Endothelial cell of umbilical vein (primary cell): Measurements from ENCODE around the gene PTGS2. TPM values are rescaled to one million over a fixed set of nuclear protein-coding genes. Genes with fewer than 3 reads are reported as not detected.

Experiments
- BruUV-seq: library from RNA; stranded (reverse); fragments of 400-500 nt; replicated peaks from 2 replicates; lab custom pipeline; 2021; lab: Mats Ljungman, UMichigan
- CTCF ChIA-PET: fragments of 300-600, 350-600 bp; sonication (Branson Sonifier 250); formaldehyde crosslinking; loops from one replicate; lab custom pipeline; 2021; ENCODE audit warnings: antibody characterized with exemption, inconsistent platforms; lab: Charles Lee
- POLR2A ChIA-PET: fragments of 300-600, 350-600 bp; sonication (Branson Sonifier 250); formaldehyde crosslinking; loops from one replicate; lab custom pipeline; 2021; ENCODE audit warnings: antibody characterized with exemption, inconsistent platforms; lab: Charles Lee
- DNase-seq: peaks from one replicate; pipeline ENCODE4 v3.0.0-alpha.2; 2011; ENCODE audit warnings: low read depth, low spot score
- FAIRE-seq: peaks from 2 replicates; lab custom pipeline; 2011; peaks lifted over from hg19 to GRCh38; lab: Jason Lieb, UNC
- H2AFZ ChIP-seq: 2 replicates; pipeline ENCODE4 v1.6.0; 2012; ENCODE audit warnings: low read depth, low read length, control low read depth, inconsistent platforms
- H3K27ac ChIP-seq: 2 replicates; pipeline ENCODE4 v1.5.1; 2011; ENCODE audit warnings: low read depth, mild to moderate bottlenecking, control low read depth, low read length, moderate library complexity; ENCODE audit not compliant: insufficient read depth
- H3K27me3 ChIP-seq, 2 experiments: 2 replicates each; pipeline versions ENCODE4 v1.6.0 to v1.6.1; 2011; ENCODE audit warnings: low read length in 2 of 2, mixed read lengths in 1 of 2; ENCODE audit not compliant: control insufficient read depth in 2 of 2, insufficient read depth in 2 of 2
- H3K36me3 ChIP-seq, 2 experiments: 2 replicates in 1 of 2; 3 replicates in 1 of 2; pipeline ENCODE4 v1.5.1; 2011; ENCODE audit warnings: low read length in 2 of 2, mild to moderate bottlenecking in 1 of 2, moderate library complexity in 1 of 2; ENCODE audit not compliant: control insufficient read depth in 2 of 2, insufficient read depth in 2 of 2; ENCODE audit errors: extremely low read depth in 1 of 2
- H3K4me1 ChIP-seq: 3 replicates; pipeline ENCODE4 v1.5.1; 2011; ENCODE audit warnings: mild to moderate bottlenecking, low read length; ENCODE audit not compliant: control insufficient read depth, insufficient read depth; ENCODE audit errors: extremely low read depth
- H3K4me2 ChIP-seq: 2 replicates; pipeline ENCODE4 v1.6.1; 2011; ENCODE audit warnings: low read length, control low read depth, mixed read lengths; ENCODE audit not compliant: insufficient read depth
- H3K4me3 ChIP-seq, 3 experiments: fragments of 200-600 bp in 1 of 3; sonication (generic), shearing (Covaris generic) in 1 of 3; replicated peaks in 1 of 3; 2 replicates each; pipeline ENCODE4 v1.5.1; 2011 to 2016; ENCODE audit warnings: control low read depth in 3 of 3, low read length in 3 of 3, mild to moderate bottlenecking in 2 of 3, inconsistent platforms in 1 of 3, low read depth in 1 of 3, moderate library complexity in 1 of 3; ENCODE audit not compliant: insufficient read depth in 1 of 3
- H3K79me2 ChIP-seq: 2 replicates; pipeline ENCODE4 v1.6.0; 2012; ENCODE audit warnings: low read length, inconsistent platforms; ENCODE audit not compliant: control insufficient read depth, insufficient read depth
- H3K9ac ChIP-seq: replicated peaks from 2 replicates; pipeline ENCODE3; 2011; ENCODE audit warnings: low read length, control low read depth; ENCODE audit not compliant: insufficient read depth; ENCODE audit errors: extremely low read depth
- H3K9me1 ChIP-seq: replicated peaks from 3 replicates; pipeline ENCODE4 v1.6.0; 2011; ENCODE audit warnings: mild to moderate bottlenecking, low read length; ENCODE audit not compliant: control insufficient read depth, insufficient read depth; ENCODE audit errors: extremely low read depth
- H3K9me3 ChIP-seq: replicated peaks from 2 replicates; pipeline ENCODE4 v1.5.1; 2012; ENCODE audit warnings: low read length, inconsistent platforms; ENCODE audit not compliant: control insufficient read depth, insufficient read depth
- H4K20me1 ChIP-seq: replicated peaks from 2 replicates; pipeline ENCODE3; 2011; ENCODE audit warnings: mild to moderate bottlenecking, low read length; ENCODE audit not compliant: control insufficient read depth, insufficient read depth; ENCODE audit errors: extremely low read depth
- CTCF ChIP-seq, 2 donors: IDR thresholded peaks; 1 replicate in 1 of 2; 2 replicates in 1 of 2; pipeline ENCODE4 v1.5.1; 2011; ENCODE audit warnings: low read length in 2 of 2, mild to moderate bottlenecking in 2 of 2, moderate library complexity in 2 of 2, control low read depth in 1 of 2, inconsistent platforms in 1 of 2, low read depth in 1 of 2; ENCODE audit not compliant: insufficient read depth in 1 of 2; ENCODE audit errors: extremely low read depth in 1 of 2
- FOS ChIP-seq: IDR thresholded peaks from 2 replicates; pipeline ENCODE4 v1.6.1; 2011; ENCODE audit warnings: mild to moderate bottlenecking, low read length, moderate library complexity, borderline replicate concordance; ENCODE audit not compliant: insufficient read depth
- GATA2 ChIP-seq: IDR thresholded peaks from 2 replicates; pipeline ENCODE4 v1.7.0; 2011; ENCODE audit warnings: low read depth, mild to moderate bottlenecking, moderate library complexity, mixed read lengths, low read length; ENCODE audit not compliant: insufficient read length, insufficient read depth
- JUN ChIP-seq: IDR thresholded peaks from 2 replicates; pipeline ENCODE4 v1.6.1; 2011; ENCODE audit warnings: borderline replicate concordance, low read depth; ENCODE audit not compliant: insufficient read length, insufficient read depth
- MAX ChIP-seq: IDR thresholded peaks from 2 replicates; pipeline ENCODE4 v1.6.1; 2011; ENCODE audit not compliant: insufficient read depth, insufficient read length
- MYC ChIP-seq: IDR thresholded peaks from one replicate; pipeline ENCODE4 v1.6.1; 2011; ENCODE audit warnings: mild to moderate bottlenecking, low read depth, low read length
- POLR2AphosphoS5 ChIP-seq: IDR thresholded peaks from 2 replicates; pipeline ENCODE4 v1.6.1; 2012; ENCODE audit warnings: low read depth, mild to moderate bottlenecking, control low read depth, low read length, moderate library complexity; ENCODE audit not compliant: insufficient read depth
- dilution Hi-C: fragments of 300-500 bp; cut with MboI; formaldehyde crosslinking; loops from one replicate; pipeline ENCODE4 v1.15.0; 2019; ENCODE audit warnings: low sequenced_read_pairs; ENCODE audit not compliant: extremely low pct_ligation_motif_present
- intact Hi-C: fragments of 100-400 bp; cut with micrococcal nuclease; formaldehyde crosslinking; loops from one replicate; pipeline ENCODE4 v1.10.0; 2022
- polyA plus RNA-seq, 4 experiments: library from polyadenylated mRNA; depleted of rRNA in 3 of 4; stranded (reverse) in 3 of 4; unstranded in 1 of 4; fragments of >200 nt; gene quantifications; 2 replicates each; pipeline versions ENCODE4 v1.2.1 to v1.2.3, GENCODE V29; 2011 to 2012; ENCODE audit warnings: missing spikeins in 1 of 4
- total RNA-seq: library from RNA; stranded (reverse); gene quantifications from 2 replicates; pipeline ENCODE4 v1.2.3, GENCODE V29; 2021

PTGS2 gene
- total and polyA plus RNA-seq, 2 donors (not counting 3 experiments of a cell fraction or from before 2014, with no cell fraction given) = 21.6 to 84.6 TPM

- ChIA-PET CTCF (interaction anchor here (0.7 kb wide), 1 partner anchor 151 kb away, joined by 3 read pairs; no protein-coding TSS in a partner anchor), POLR2A (no interaction called here)
- no peak overlapping the region for H3K4me3 ChIP-seq
- peak overlapping the region; percentile 5 for H3K27ac ChIP-seq
- peak overlapping the region; percentile 23 for H3K4me2 ChIP-seq
- BruUV-seq = no TSS peak
- peak; percentile 5 for TF ChIP-seq JUN
- TF ChIP-seq MAX = no peak
- no peak for TF ChIP-seq POLR2AphosphoS5
- no peak for TF ChIP-seq MYC
- peak; percentile 36 for TF ChIP-seq FOS
- TF ChIP-seq GATA2 = peak; percentile 63
- no peak for TF ChIP-seq CTCF (IDR thresholded peaks at IDR 0.05; ENCODE audit: extremely low read depth in 1 of 2, insufficient read depth in 1 of 2, low read depth in 1 of 2, low read length in 2 of 2)
- FAIRE-seq (peak; percentile 91), DNase-seq (peak; percentile 74)
- no peaks in the 10 kb centered on the region for H3K36me3 ChIP-seq
- no peaks in the 10 kb centered on the region for H3K9me1 ChIP-seq
- H3K79me2 ChIP-seq = no peaks in the 10 kb centered on the region
- H3K27me3 ChIP-seq = no peaks in the 10 kb centered on the region
- H3K4me1 ChIP-seq = peaks cover 9% of the 10 kb centered on the region
- intact Hi-C loops = loop anchor here (2.0 kb wide), 1 partner anchor 20 kb away; no protein-coding TSS in a partner anchor
- no peaks in the 10 kb centered on the region for H4K20me1 ChIP-seq
- no peak overlapping the region for H3K9ac ChIP-seq
- H3K9me3 ChIP-seq = no peaks in the 10 kb centered on the region
- dilution Hi-C loops = no loop called here
- H2AFZ ChIP-seq = peak overlapping the region; percentile 40
These were observed 47.1 kb downstream of the PTGS2 start for GRCh38 chr1:186633116-186633515.
